Measurements from ENCODE around the gene TAF1C.

GRCh38 chr16:84178892-84179611 is 7.8 kb downstream of the TAF1C start:
- TF ChIP-seq, protein P1, sequence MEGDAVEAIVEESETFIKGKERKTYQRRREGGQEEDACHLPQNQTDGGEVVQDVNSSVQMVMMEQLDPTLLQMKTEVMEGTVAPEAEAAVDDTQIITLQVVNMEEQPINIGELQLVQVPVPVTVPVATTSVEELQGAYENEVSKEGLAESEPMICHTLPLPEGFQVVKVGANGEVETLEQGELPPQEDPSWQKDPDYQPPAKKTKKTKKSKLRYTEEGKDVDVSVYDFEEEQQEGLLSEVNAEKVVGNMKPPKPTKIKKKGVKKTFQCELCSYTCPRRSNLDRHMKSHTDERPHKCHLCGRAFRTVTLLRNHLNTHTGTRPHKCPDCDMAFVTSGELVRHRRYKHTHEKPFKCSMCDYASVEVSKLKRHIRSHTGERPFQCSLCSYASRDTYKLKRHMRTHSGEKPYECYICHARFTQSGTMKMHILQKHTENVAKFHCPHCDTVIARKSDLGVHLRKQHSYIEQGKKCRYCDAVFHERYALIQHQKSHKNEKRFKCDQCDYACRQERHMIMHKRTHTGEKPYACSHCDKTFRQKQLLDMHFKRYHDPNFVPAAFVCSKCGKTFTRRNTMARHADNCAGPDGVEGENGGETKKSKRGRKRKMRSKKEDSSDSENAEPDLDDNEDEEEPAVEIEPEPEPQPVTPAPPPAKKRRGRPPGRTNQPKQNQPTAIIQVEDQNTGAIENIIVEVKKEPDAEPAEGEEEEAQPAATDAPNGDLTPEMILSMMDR (IDR thresholded peaks at IDR 0.05) = no peak
- no peak for TF ChIP-seq EP300 (IDR thresholded peaks at IDR 0.05)

Measured in suprapubic skin (tissue), 3 donors.